H1 (cell line): ENCODE data around the gene C2CD2L. TPM values are rescaled to one million over a fixed set of nuclear protein-coding genes. Genes with fewer than 3 reads are reported as not detected.

Source experiments
- polyA plus RNA-seq, 7 experiments: library from polyadenylated mRNA; depleted of rRNA in 3 of 7; stranded (reverse) in 5 of 7; unstranded in 2 of 7; fragments of >200 nt in 5 of 7; fragments of 200-250 nt in 2 of 7; gene quantifications; 1 replicate in 5 of 7; 2 replicates in 1 of 7; 4 replicates in 1 of 7; pipeline versions ENCODE4 v1.2.1 to v1.2.3, GENCODE V29; 2011 to 2013; ENCODE audit warnings: missing spikeins in 2 of 7, mixed read lengths in 2 of 7
- total RNA-seq: library from RNA; stranded (reverse); fragmentation: NEBNext Ultra II Directional; extraction: Animal tissue kit (Norgen Biotek cat#: 25700); gene quantifications from 2 replicates; pipeline ENCODE4 v1.2.1, GENCODE V29; 2021

The C2CD2L gene
- total and polyA plus RNA-seq, 2 of the 8 experiments (the other 6 are each of a cell fraction or from before 2014, with no cell fraction given): 2.5 to 4.0 TPM

Other genes with a start within 250 kb of the C2CD2L start
- gene CXCR5, start 223.5 kb upstream of the C2CD2L start, total RNA-seq: not detected in 2 replicates
- gene CXCR5, start 223.5 kb upstream of the C2CD2L start, polyA plus RNA-seq (2011; rRNA removed): not detected in 2 replicates
- 57.8 and 58.2 TPM in 2 replicates for gene BCL9L, start 181.4 kb upstream of the C2CD2L start, total RNA-seq
- 6.2 and 15.7 TPM in 2 replicates for gene BCL9L, start 181.4 kb upstream of the C2CD2L start, polyA plus RNA-seq (2011; rRNA removed)
- not detected in 2 replicates for gene UPK2, start 151.0 kb upstream of the C2CD2L start, total RNA-seq
- 0.76 and 1.8 TPM in 2 replicates for gene UPK2, start 151.0 kb upstream of the C2CD2L start, polyA plus RNA-seq (2011; rRNA removed)
- not detected in 2 replicates for gene FOXR1, start 135.6 kb upstream of the C2CD2L start, total RNA-seq
- gene FOXR1, start 135.6 kb upstream of the C2CD2L start, polyA plus RNA-seq (2011; rRNA removed): not detected in 2 replicates
- 33.1 and 36.4 TPM in 2 replicates for gene CENATAC, start 109.2 kb upstream of the C2CD2L start, total RNA-seq
- 20.1 and 22.7 TPM in 2 replicates for gene CENATAC, start 109.2 kb upstream of the C2CD2L start, polyA plus RNA-seq (2011; rRNA removed)
- 1,525 and 1,551 TPM in 2 replicates for gene RPS25, start 89.0 kb upstream of the C2CD2L start, total RNA-seq
- 949 and 1,643 TPM in 2 replicates for gene RPS25, start 89.0 kb upstream of the C2CD2L start, polyA plus RNA-seq (2011; rRNA removed)
- 88.6 and 94.3 TPM in 2 replicates for gene TRAPPC4, start 88.6 kb upstream of the C2CD2L start, total RNA-seq
- gene TRAPPC4, start 88.6 kb upstream of the C2CD2L start, polyA plus RNA-seq (2011; rRNA removed): 223 and 240 TPM in 2 replicates
- gene SLC37A4, start 76.5 kb upstream of the C2CD2L start, total RNA-seq: 29.0 and 35.1 TPM in 2 replicates
- gene SLC37A4, start 76.5 kb upstream of the C2CD2L start, polyA plus RNA-seq (2011; rRNA removed): 91.9 and 101 TPM in 2 replicates
- 293 and 295 TPM in 2 replicates for gene HYOU1, start 50.1 kb upstream of the C2CD2L start, total RNA-seq
- gene HYOU1, start 50.1 kb upstream of the C2CD2L start, polyA plus RNA-seq (2011; rRNA removed): 229 and 239 TPM in 2 replicates
- 15.5 and 16.6 TPM in 2 replicates for gene VPS11, start 39.5 kb upstream of the C2CD2L start, total RNA-seq
- gene VPS11, start 39.5 kb upstream of the C2CD2L start, polyA plus RNA-seq (2011; rRNA removed): 13.1 and 14.8 TPM in 2 replicates
- gene HMBS, start 22.5 kb upstream of the C2CD2L start, total RNA-seq: 65.5 and 69.3 TPM in 2 replicates
- 104 and 109 TPM in 2 replicates for gene HMBS, start 22.5 kb upstream of the C2CD2L start, polyA plus RNA-seq (2011; rRNA removed)
- gene DPAGT1, start 5.5 kb upstream of the C2CD2L start, total RNA-seq: 59.8 and 62.9 TPM in 2 replicates
- 207 and 236 TPM in 2 replicates for gene DPAGT1, start 5.5 kb upstream of the C2CD2L start, polyA plus RNA-seq (2011; rRNA removed)
- 35.0 and 36.6 TPM in 2 replicates for gene HINFP, start 14.2 kb downstream of the C2CD2L start, total RNA-seq
- gene HINFP, start 14.2 kb downstream of the C2CD2L start, polyA plus RNA-seq (2011; rRNA removed): 37.3 and 41.2 TPM in 2 replicates
- 2.3 and 2.9 TPM in 2 replicates for gene ABCG4, start 41.7 kb downstream of the C2CD2L start, total RNA-seq
- gene ABCG4, start 41.7 kb downstream of the C2CD2L start, polyA plus RNA-seq (2011; rRNA removed): 1.8 and 2.9 TPM in 2 replicates
- 12.9 and 13.2 TPM in 2 replicates for gene NLRX1, start 61.4 kb downstream of the C2CD2L start, total RNA-seq
- 18.6 and 30.5 TPM in 2 replicates for gene NLRX1, start 61.4 kb downstream of the C2CD2L start, polyA plus RNA-seq (2011; rRNA removed)
- gene NHERF4, start 78.1 kb downstream of the C2CD2L start, total RNA-seq: not detected in 2 replicates
- 0.05 and 0.20 TPM in 2 replicates for gene NHERF4, start 78.1 kb downstream of the C2CD2L start, polyA plus RNA-seq (2011; rRNA removed)
- gene CBL, start 99.0 kb downstream of the C2CD2L start, total RNA-seq: 57.6 and 57.8 TPM in 2 replicates
- gene CBL, start 99.0 kb downstream of the C2CD2L start, polyA plus RNA-seq (2011; rRNA removed): 22.3 and 23.1 TPM in 2 replicates
- gene MCAM, start 209.8 kb downstream of the C2CD2L start, total RNA-seq: 19.6 and 22.4 TPM in 2 replicates
- gene MCAM, start 209.8 kb downstream of the C2CD2L start, polyA plus RNA-seq (2011; rRNA removed): 32.2 and 63.2 TPM in 2 replicates
- gene RNF26, start 227.2 kb downstream of the C2CD2L start, total RNA-seq: 82.7 and 86.6 TPM in 2 replicates
- 84.0 and 126 TPM in 2 replicates for gene RNF26, start 227.2 kb downstream of the C2CD2L start, polyA plus RNA-seq (2011; rRNA removed)
- gene C1QTNF5, start 233.5 kb downstream of the C2CD2L start, total RNA-seq: 1.5 and 2.2 TPM in 2 replicates
- 2.7 and 3.4 TPM in 2 replicates for gene C1QTNF5, start 233.5 kb downstream of the C2CD2L start, polyA plus RNA-seq (2011; rRNA removed)
- not detected in 2 replicates for gene MFRP, start 239.4 kb downstream of the C2CD2L start, total RNA-seq
- 0.02 TPM in 2 replicates for gene MFRP, start 239.4 kb downstream of the C2CD2L start, polyA plus RNA-seq (2011; rRNA removed)